Lower lobe of right lung (tissue), 2 donors: Measurements from ENCODE around the gene RGS4. TPM values are rescaled to one million over a fixed set of nuclear protein-coding genes. Genes with fewer than 3 reads are reported as not detected.

Experiments used
- ATAC-seq, 2 donors: fragments of 200-7000 bp; cut with Tn5 transposase; one replicate each; pipeline ENCODE4 v1.9.1; 2020 to 2022; ENCODE audit warnings: mild to moderate bottlenecking in 2 of 2, moderate library complexity in 2 of 2
- DNase-seq: peaks from one replicate; pipeline ENCODE4 v3.0.0-alpha.2; 2020
- H3K27ac ChIP-seq: fragments of 200-600 bp; one replicate; pipeline ENCODE4 v1.8.0; 2022
- H3K27me3 ChIP-seq: fragments of 200-600 bp; one replicate; pipeline ENCODE4 v1.8.0; 2022; ENCODE audit warnings: low read depth
- H3K36me3 ChIP-seq: fragments of 200-600 bp; one replicate; pipeline ENCODE4 v1.8.0; 2022; ENCODE audit warnings: mild to moderate bottlenecking
- H3K4me1 ChIP-seq: fragments of 200-600 bp; one replicate; pipeline ENCODE4 v1.8.0; 2022
- H3K4me3 ChIP-seq: fragments of 200-600 bp; one replicate; pipeline ENCODE4 v1.8.0; 2022; ENCODE audit warnings: mild to moderate bottlenecking
- H3K9me3 ChIP-seq: fragments of 200-600 bp; one replicate; pipeline ENCODE4 v1.8.0; 2022
- intact Hi-C: fragments of 100-400 bp; cut with DNase I; formaldehyde crosslinking; loops from one replicate; pipeline ENCODE4 v1.11.0; 2022
- total RNA-seq: library from RNA; stranded (reverse); fragmentation: NEBNext Ultra II Directional; extraction: Animal tissue kit (Norgen Biotek cat#: 25700); gene quantifications from one replicate; pipeline ENCODE4 v1.2.1, GENCODE V29; 2021
- TF ChIP-seq, protein P1 (sequence below): fragments of 200-600 bp; IDR thresholded peaks from one replicate; pipeline ENCODE4 v1.8.0; 2022; ENCODE audit warnings: antibody characterized with exemption, mild to moderate bottlenecking
- donor health status: DM: no; HTN: yes; CAD: no; lungs with severe emphysema.

Gene RGS4
- total RNA-seq, 1 donor from 2014 or later: 0.89 TPM

DNA sequence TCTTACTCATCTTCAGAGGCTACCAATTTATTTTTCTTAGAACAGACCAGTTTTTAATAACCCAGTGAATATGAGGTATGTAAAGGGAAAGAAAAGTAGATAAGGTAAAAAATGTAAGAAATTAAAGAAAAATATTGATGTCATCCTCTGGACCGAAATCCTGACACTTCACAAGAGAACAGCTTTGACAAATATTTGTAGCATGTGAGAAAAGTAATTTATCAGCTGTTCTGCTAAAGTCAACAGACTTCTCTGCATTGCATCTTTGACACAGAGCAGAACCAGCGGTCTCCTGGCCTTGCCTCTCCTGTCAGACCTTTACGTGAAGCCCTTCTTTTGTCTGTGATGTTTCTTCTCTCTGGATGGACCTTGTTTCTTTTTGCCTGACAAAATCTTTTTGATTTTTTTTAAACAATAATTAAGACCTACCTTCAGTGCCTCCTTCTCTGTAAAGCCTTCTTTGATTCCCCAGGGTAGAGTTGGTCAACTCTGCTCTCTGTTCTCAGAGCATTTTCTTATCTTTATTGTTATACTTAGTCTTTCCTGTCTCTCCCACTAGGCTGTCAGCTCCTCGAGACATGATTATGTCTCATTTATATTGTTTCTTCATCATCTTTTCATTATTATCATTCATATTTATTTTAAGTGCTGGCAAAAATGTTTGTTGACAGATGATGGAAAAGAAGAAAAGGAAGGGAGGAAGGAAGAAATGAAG, 35.4 kb downstream of the RGS4 start:
- H3K27ac ChIP-seq: no peak overlapping the region
- ATAC-seq (no peak), DNase-seq (no peak)
- no peak overlapping the region for H3K4me3 ChIP-seq
- intact Hi-C loops: no loop called here
- H3K4me1 ChIP-seq: no peaks in the 10 kb centered on the region
- H3K9me3 ChIP-seq: no peaks in the 10 kb centered on the region
- no peaks in the 10 kb centered on the region for H3K27me3 ChIP-seq
- TF ChIP-seq, protein P1, sequence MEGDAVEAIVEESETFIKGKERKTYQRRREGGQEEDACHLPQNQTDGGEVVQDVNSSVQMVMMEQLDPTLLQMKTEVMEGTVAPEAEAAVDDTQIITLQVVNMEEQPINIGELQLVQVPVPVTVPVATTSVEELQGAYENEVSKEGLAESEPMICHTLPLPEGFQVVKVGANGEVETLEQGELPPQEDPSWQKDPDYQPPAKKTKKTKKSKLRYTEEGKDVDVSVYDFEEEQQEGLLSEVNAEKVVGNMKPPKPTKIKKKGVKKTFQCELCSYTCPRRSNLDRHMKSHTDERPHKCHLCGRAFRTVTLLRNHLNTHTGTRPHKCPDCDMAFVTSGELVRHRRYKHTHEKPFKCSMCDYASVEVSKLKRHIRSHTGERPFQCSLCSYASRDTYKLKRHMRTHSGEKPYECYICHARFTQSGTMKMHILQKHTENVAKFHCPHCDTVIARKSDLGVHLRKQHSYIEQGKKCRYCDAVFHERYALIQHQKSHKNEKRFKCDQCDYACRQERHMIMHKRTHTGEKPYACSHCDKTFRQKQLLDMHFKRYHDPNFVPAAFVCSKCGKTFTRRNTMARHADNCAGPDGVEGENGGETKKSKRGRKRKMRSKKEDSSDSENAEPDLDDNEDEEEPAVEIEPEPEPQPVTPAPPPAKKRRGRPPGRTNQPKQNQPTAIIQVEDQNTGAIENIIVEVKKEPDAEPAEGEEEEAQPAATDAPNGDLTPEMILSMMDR: no peak
- no peaks in the 10 kb centered on the region for H3K36me3 ChIP-seq

DNA sequence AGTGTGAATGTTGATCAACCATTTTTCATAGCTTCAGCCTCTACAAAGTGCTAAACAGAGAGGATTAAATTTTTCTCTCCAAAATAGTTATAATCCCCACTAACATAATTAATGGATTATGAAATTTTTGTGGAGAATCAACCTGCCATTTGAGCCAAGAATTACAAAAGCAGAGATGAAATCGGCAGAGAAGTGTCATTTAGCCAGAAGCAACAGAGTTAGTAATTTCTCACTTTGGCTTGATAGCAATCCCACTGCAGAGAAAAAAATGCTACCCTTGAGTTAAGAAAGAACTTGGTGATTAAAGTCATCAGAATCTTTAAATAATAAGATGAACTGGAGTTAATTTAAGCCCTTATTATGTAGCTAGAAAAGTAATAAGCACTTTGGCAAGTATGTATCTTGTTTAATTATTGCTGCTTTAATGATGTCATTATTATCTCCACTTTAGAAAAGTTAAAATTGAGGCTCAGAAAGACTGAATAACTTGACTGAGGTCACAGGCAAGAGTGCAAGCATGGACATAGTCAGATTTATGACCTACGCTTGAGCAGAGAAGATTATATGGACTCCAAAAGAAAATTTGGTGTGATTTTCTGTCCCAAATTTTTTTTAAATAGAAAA, 37.3 kb downstream of the RGS4 start:
- Histone ChIP-seq H3K27me3 (no peaks in the 10 kb centered on the region), H3K27ac (no peak overlapping the region), H3K4me3 (no peak overlapping the region), H3K36me3 (no peaks in the 10 kb centered on the region), H3K4me1 (no peaks in the 10 kb centered on the region), H3K9me3 (no peaks in the 10 kb centered on the region)
- DNase-seq (no peak), ATAC-seq (no peak)
- intact Hi-C loops: no loop called here
- TF ChIP-seq, protein P1: no peak

DNA sequence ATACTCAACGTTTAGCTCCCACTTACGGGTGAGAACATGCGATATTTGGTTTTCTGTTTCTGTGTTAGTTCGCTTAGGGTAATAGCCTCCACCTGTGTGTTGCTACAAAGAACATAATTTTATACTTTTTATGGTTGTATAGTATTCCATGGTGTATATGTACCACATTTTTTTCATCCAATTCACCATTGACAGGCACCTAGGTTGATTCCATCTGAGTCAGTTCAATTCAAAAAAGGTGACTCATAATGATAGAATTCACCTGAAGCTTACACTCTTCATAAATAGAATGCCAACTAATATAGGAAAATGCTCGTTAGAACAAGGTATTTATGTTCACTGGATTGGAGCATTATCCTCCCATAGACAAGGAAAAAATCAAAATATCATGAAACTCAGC, 38.5 kb downstream of the RGS4 start:
- no peaks in the 10 kb centered on the region for H3K27me3 ChIP-seq
- intact Hi-C loops: no loop called here
- TF ChIP-seq, protein P1: no peak
- no peak for DNase-seq
- no peaks in the 10 kb centered on the region for H3K36me3 ChIP-seq
- H3K27ac ChIP-seq: no peak overlapping the region
- H3K9me3 ChIP-seq: no peaks in the 10 kb centered on the region
- H3K4me3 ChIP-seq: no peak overlapping the region
- H3K4me1 ChIP-seq: no peaks in the 10 kb centered on the region
- ATAC-seq: no peak

DNA sequence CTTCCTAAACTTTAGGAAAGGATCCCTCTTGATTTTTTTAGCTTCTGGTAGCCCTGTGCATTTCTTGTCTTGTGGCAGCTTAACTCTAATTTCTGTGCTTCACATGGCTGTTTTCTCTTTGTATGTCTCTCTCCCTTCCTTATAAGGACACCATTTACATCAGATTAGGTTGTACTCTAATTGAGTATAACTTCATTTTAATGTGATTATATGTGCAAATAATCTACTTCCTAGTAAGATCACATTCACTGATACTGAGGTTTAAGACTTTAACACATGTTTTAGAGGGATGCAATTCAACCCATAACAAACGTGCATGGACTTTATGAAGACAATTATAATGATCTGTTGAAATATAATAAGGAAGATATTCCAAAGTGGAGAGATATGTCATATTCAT, 46.7 kb downstream of the RGS4 start:
- DNase-seq (no peak), ATAC-seq (no peak)
- no peaks in the 10 kb centered on the region for H3K27me3 ChIP-seq
- H3K4me1 ChIP-seq: no peaks in the 10 kb centered on the region
- no peaks in the 10 kb centered on the region for H3K9me3 ChIP-seq
- H3K27ac ChIP-seq: no peak overlapping the region
- TF ChIP-seq, protein P1: no peak
- intact Hi-C loops: no loop called here
- H3K36me3 ChIP-seq: no peaks in the 10 kb centered on the region
- H3K4me3 ChIP-seq: no peak overlapping the region

DNA sequence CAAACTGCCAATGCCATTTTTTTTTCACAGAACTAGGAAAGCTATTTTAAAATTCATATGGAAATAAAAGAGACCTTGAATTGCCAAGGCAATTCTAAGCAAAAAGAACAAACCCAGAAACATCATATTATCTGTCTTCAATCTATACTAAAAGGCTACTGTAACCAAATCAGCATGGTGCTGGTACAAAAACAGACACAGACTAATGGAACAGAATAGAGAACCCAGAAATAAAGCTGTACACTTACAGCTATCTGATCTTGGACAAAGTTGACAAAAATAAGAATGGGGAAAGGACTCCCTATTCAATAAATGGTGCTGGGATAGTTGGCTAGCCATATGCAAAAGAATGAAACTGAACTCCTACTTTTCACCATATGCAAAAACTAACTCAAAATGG, 50.5 kb downstream of the RGS4 start:
- Histone ChIP-seq H3K4me1 (no peaks in the 10 kb centered on the region), H3K4me3 (no peak overlapping the region), H3K27ac (no peak overlapping the region), H3K36me3 (no peaks in the 10 kb centered on the region), H3K9me3 (no peaks in the 10 kb centered on the region), H3K27me3 (no peaks in the 10 kb centered on the region)
- DNase-seq (no peak), ATAC-seq (no peak)
- TF ChIP-seq, protein P1: no peak
- intact Hi-C loops: no loop called here
